ENCODE measurements around the gene SETD6. TPM values are rescaled to one million over a fixed set of nuclear protein-coding genes. Genes with fewer than 3 reads are reported as not detected.

The SETD6 gene
- polyA plus RNA-seq, 1 of the 3 experiments (the other 2 are of a cell fraction): 17.2 TPM

GRCh38 chr16:58508671-58509251, 6.6 kb upstream of the SETD6 start:
- Histone ChIP-seq H3K4me3 (ENCODE audit: low read depth in 2 of 2, low read length in 1 of 2) (no peak overlapping the region), H3K79me2 (ENCODE audit: insufficient read depth) (no peaks in the 10 kb centered on the region), H3K36me3 (replicated peaks in 1 of 2; ENCODE audit: control insufficient read depth in 1 of 2, insufficient read depth in 2 of 2, low read length in 1 of 2) (peaks cover 0 to 29% of the 10 kb centered on the region in 2 experiments), H3K27me3 (ENCODE audit: insufficient read depth) (no peaks in the 10 kb centered on the region), H3K9ac (no peak overlapping the region), H2AFZ (ENCODE audit: low read depth) (no peak overlapping the region), H3F3A (replicated peaks; ENCODE audit: insufficient read depth) (peaks cover 8% of the 10 kb centered on the region), H3K9me3 (no peaks in the 10 kb centered on the region), H3K4me1 (ENCODE audit: control insufficient read depth in 1 of 2, insufficient read depth in 2 of 2, low read depth in 1 of 2, low read length in 1 of 2) (peaks cover 0 to 3% of the 10 kb centered on the region in 2 experiments; a peak in 1 of 4 replicates), H4K20me1 (ENCODE audit: insufficient read depth) (no peaks in the 10 kb centered on the region), H3K9me2 (no peaks in the 10 kb centered on the region), H3K27ac (ENCODE audit: low read depth in 2 of 2, low read length in 1 of 2) (no peak overlapping the region), H3K4me2 (no peak overlapping the region)
- no peak for DNase-seq
- 84% methylated on average over 3 of the region's 5 CpGs for WGBS (ENCODE audit: low lambda C conversion rate)
- TF ChIP-seq, protein P1, sequence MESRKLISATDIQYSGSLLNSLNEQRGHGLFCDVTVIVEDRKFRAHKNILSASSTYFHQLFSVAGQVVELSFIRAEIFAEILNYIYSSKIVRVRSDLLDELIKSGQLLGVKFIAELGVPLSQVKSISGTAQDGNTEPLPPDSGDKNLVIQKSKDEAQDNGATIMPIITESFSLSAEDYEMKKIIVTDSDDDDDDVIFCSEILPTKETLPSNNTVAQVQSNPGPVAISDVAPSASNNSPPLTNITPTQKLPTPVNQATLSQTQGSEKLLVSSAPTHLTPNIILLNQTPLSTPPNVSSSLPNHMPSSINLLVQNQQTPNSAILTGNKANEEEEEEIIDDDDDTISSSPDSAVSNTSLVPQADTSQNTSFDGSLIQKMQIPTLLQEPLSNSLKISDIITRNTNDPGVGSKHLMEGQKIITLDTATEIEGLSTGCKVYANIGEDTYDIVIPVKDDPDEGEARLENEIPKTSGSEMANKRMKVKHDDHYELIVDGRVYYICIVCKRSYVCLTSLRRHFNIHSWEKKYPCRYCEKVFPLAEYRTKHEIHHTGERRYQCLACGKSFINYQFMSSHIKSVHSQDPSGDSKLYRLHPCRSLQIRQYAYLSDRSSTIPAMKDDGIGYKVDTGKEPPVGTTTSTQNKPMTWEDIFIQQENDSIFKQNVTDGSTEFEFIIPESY (IDR thresholded peaks at IDR 0.05; ENCODE audit: borderline replicate concordance, low read depth): no peak
- TF ChIP-seq CTCF (IDR thresholded peaks at IDR 0.05) (no peak), FOXM1 (IDR thresholded peaks at IDR 0.05; ENCODE audit: low read depth) (no peak), TCF12 (IDR thresholded peaks at IDR 0.05) (no peak)
- TF ChIP-seq, protein P2, sequence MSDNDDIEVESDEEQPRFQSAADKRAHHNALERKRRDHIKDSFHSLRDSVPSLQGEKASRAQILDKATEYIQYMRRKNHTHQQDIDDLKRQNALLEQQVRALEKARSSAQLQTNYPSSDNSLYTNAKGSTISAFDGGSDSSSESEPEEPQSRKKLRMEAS (IDR thresholded peaks at IDR 0.05; ENCODE audit: low read depth): no peak
- CTCF ChIA-PET: interaction anchor here (1.1 to 1.2 kb wide), 4 partner anchors 14 to 247 kb away, joined by 3 to 8 read pairs (median 4); no protein-coding TSS in a partner anchor
- POLR2A ChIA-PET: interaction anchor here (1.2 kb wide), 1 partner anchor 9 kb away, joined by 5 read pairs; the partner anchor contains the start of gene NDRG4

DNA sequence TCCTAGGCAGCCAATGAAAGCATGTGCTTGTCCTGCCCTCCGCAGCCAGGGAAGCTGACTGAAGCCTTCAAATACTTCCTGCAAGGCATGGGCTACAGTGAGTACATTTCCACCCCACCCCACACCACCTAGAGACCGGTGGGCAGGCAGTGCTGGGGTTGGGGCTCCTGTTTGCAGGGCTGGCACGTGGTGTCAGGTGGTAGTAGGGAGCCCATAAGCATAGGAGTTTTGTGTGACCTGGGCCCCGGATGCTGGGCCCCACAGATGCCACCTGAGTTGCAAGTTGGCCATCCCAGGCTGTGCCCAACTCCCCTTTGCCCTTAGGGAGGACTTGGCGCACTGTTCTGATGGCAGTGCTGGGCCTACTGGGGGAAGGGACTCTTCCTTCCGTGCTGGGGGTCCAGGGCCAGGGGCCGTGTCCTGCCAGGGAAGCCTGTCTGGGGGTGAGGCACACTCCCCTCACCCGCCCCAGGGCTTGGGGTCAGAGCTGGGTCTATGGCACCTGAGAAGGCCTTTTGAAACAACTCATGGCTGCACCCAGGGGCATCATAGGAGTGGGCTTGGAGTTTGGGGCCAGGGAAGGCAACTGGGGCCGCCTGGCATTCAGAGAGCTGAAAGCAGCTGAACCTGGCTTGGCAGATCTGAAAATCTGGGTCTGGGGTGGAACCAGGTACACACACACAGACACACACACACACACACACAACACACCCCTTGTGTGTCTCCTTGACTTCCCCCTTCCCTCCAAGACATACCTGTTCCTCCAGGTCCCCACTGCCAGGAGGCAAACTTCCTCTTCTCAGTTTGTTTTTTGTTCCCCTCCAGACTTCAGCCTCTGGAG, 5.8 kb upstream of the SETD6 start:
- no peak overlapping the region for H3K9ac ChIP-seq

More for the DNA sequence above, 5.8 kb upstream of the SETD6 start:
- ChIA-PET POLR2A (interaction anchor here (1.2 to 1.3 kb wide), 2 partner anchors 10 kb away, joined by 4 to 5 read pairs; partner anchors contain the start of gene NDRG4), CTCF (interaction anchor here (1.1 to 1.4 kb wide), 6 partner anchors 15 to 247 kb away, joined by 3 to 8 read pairs (median 4); no protein-coding TSS in a partner anchor)
- peaks cover 0 to 22% of the 10 kb centered on the region in 2 experiments for H3K36me3 ChIP-seq (replicated peaks in 1 of 2; ENCODE audit: control insufficient read depth in 1 of 2, insufficient read depth in 2 of 2, low read length in 1 of 2)
- H3K79me2 ChIP-seq (ENCODE audit: insufficient read depth): no peaks in the 10 kb centered on the region
- DNase-seq: no peak
- no peaks in the 10 kb centered on the region for H3K9me3 ChIP-seq
- no peaks in the 10 kb centered on the region for H3K9me2 ChIP-seq
- no peak overlapping the region for H2AFZ ChIP-seq (ENCODE audit: low read depth)
- peaks cover 12% of the 10 kb centered on the region for H3F3A ChIP-seq (replicated peaks; ENCODE audit: insufficient read depth)
- no peak overlapping the region for H3K27ac ChIP-seq (ENCODE audit: low read depth in 2 of 2, low read length in 1 of 2)
- 84% methylated on average over 6 of the region's 9 CpGs for WGBS (ENCODE audit: low lambda C conversion rate)
- peaks cover 0 to 3% of the 10 kb centered on the region in 2 experiments; a peak in 1 of 4 replicates for H3K4me1 ChIP-seq (ENCODE audit: control insufficient read depth in 1 of 2, insufficient read depth in 2 of 2, low read depth in 1 of 2, low read length in 1 of 2)
- H4K20me1 ChIP-seq (ENCODE audit: insufficient read depth): no peaks in the 10 kb centered on the region
- no peaks in the 10 kb centered on the region for H3K27me3 ChIP-seq (ENCODE audit: insufficient read depth)
- H3K4me3 ChIP-seq (ENCODE audit: low read depth in 2 of 2, low read length in 1 of 2): no peak overlapping the region
- no peak overlapping the region for H3K4me2 ChIP-seq
- no peak for TF ChIP-seq ELF1 (IDR thresholded peaks at IDR 0.05)
- TF ChIP-seq TCF12 (IDR thresholded peaks at IDR 0.05): no peak
- no peak for TF ChIP-seq SIN3A (IDR thresholded peaks at IDR 0.05; ENCODE audit: borderline replicate concordance, low read depth, low read length)
- TF ChIP-seq EP300 (IDR thresholded peaks at IDR 0.05; ENCODE audit: borderline replicate concordance in 1 of 2, low read depth in 1 of 2, low read length in 1 of 2): no peak
- no peak for TF ChIP-seq GATA2 (CRISPR knock-in tag; IDR thresholded peaks at IDR 0.05)
- TF ChIP-seq FOSL2 (IDR thresholded peaks at IDR 0.05; ENCODE audit: borderline replicate concordance, low read depth): no peak
- no peak for TF ChIP-seq CHD2 (IDR thresholded peaks at IDR 0.05; ENCODE audit: low read length, partially characterized antibody)
